SKM-1 (cell line): ENCODE results near the gene C10orf67.
"Not testable (repeated sequence)": the region's sequence is repeated elsewhere in the genome, so short reads cannot be mapped to it uniquely, and the experiment has no call there.

Experiments used
- DNase-seq: peaks from one replicate; lab custom pipeline; 2025; ENCODE audit not compliant: unreplicated experiment; lab: John Stamatoyannopoulos, UW

The C10orf67 gene

GRCh38 chr10:23344241-23344841, at the start of gene C10orf67:
Gene C10orf67 (minus strand): TSS chr10:23344797. CDS start chr10:23344774, 23 bp downstream.
- no peak for DNase-seq

- DNase-seq: no peak
These were observed 47.2 kb upstream of the C10orf67 start for GRCh38 chr10:23391821-23392220.

GRCh38 chr10:23390809-23391208, 46.2 kb upstream of the C10orf67 start:
- no peak for DNase-seq

- not testable (repeated sequence) for DNase-seq
These were observed 45.8 kb upstream of the C10orf67 start for GRCh38 chr10:23390408-23390807.

- DNase-seq: not testable (repeated sequence)
These were observed 42.9 kb upstream of the C10orf67 start for GRCh38 chr10:23387516-23387915.

- DNase-seq: no peak
These were observed 41.5 kb upstream of the C10orf67 start for GRCh38 chr10:23386052-23386451.

- no peak for DNase-seq
These were observed 39.8 kb upstream of the C10orf67 start for GRCh38 chr10:23384364-23384763.

- DNase-seq: no peak
These were observed 39.0 kb upstream of the C10orf67 start for GRCh38 chr10:23383637-23384036.

GRCh38 chr10:23381298-23382040, 36.9 kb upstream of the C10orf67 start:
- no peak for DNase-seq

GRCh38 chr10:23379686-23380085, 35.1 kb upstream of the C10orf67 start:
- no peak for DNase-seq

GRCh38 chr10:23376229-23376655, 31.6 kb upstream of the C10orf67 start:
- no peak for DNase-seq

- DNase-seq: no peak
These were observed 30.8 kb upstream of the C10orf67 start for GRCh38 chr10:23375366-23375765.

GRCh38 chr10:23373156-23373555, 28.6 kb upstream of the C10orf67 start:
- DNase-seq: no peak

GRCh38 chr10:23371073-23371472, 26.5 kb upstream of the C10orf67 start:
- DNase-seq: no peak

GRCh38 chr10:23370106-23370505, 25.5 kb upstream of the C10orf67 start:
- no peak for DNase-seq

GRCh38 chr10:23368816-23369640, 24.4 kb upstream of the C10orf67 start:
- no peak for DNase-seq

GRCh38 chr10:23367896-23368595, 23.4 kb upstream of the C10orf67 start:
- no peak for DNase-seq

- DNase-seq: not testable (repeated sequence)
These were observed 20.9 kb upstream of the C10orf67 start for GRCh38 chr10:23365417-23366030.

- no peak for DNase-seq
These were observed 19.8 kb upstream of the C10orf67 start for GRCh38 chr10:23364378-23364777.

- DNase-seq: no peak
These were observed 19.2 kb upstream of the C10orf67 start for GRCh38 chr10:23363793-23364135.
